Esophagus muscularis mucosa (tissue), 4 donors: Measurements from ENCODE around the gene ENG. TPM values are rescaled to one million over a fixed set of nuclear protein-coding genes. Genes with fewer than 3 reads are reported as not detected.
A peak's percentile ranks its signal among the peaks of the same experiment; 100 is the strongest.

Experiments
- DNase-seq: peaks from one replicate; pipeline ENCODE4 v3.0.0-alpha.2; 2017; ENCODE audit errors: extremely low spot score
- H3K27ac ChIP-seq, 4 donors: fragments of 200-600 bp; sonication (generic); replicated peaks in 1 of 4; 1 replicate in 3 of 4; 2 replicates in 1 of 4; pipeline ENCODE4 v1.5.1; 2016 to 2019; ENCODE audit warnings: mild to moderate bottlenecking in 1 of 4
- H3K27me3 ChIP-seq, 4 donors: fragments of 200-600 bp; sonication (generic); one replicate each; pipeline versions ENCODE4 v1.5.1 to v1.6.0; 2016 to 2019
- H3K36me3 ChIP-seq, 4 donors: fragments of 200-600 bp; sonication (generic); one replicate each; pipeline ENCODE4 v1.5.1; 2016 to 2019
- H3K4me1 ChIP-seq, 4 donors: fragments of 200-600 bp; sonication (generic); one replicate each; pipeline ENCODE4 v1.5.1; 2016 to 2019
- H3K4me3 ChIP-seq, 4 donors: fragments of 200-600 bp; sonication (generic); 1 replicate in 2 of 4; 2 replicates in 2 of 4; pipeline ENCODE4 v1.5.1; 2016 to 2019; ENCODE audit warnings: mild to moderate bottlenecking in 4 of 4, moderate library complexity in 1 of 4
- H3K9me3 ChIP-seq, 4 donors: fragments of 200-600 bp; sonication (generic); 1 replicate in 3 of 4; 2 replicates in 1 of 4; pipeline ENCODE4 v1.5.1; 2016 to 2019
- EP300 ChIP-seq: sonication (generic); formaldehyde crosslinking; IDR thresholded peaks from one replicate; pipeline ENCODE4 v1.6.1; 2017; ENCODE audit warnings: antibody characterized with exemption
- POLR2A ChIP-seq: fragments of 450-650 bp; IDR thresholded peaks from one replicate; pipeline ENCODE4 v1.6.1; 2017; ENCODE audit warnings: antibody characterized with exemption, moderate library complexity, mild to moderate bottlenecking, low read depth
- POLR2AphosphoS5 ChIP-seq, 2 donors: sonication (generic); formaldehyde crosslinking; IDR thresholded peaks; one replicate each; pipeline ENCODE4 v1.6.1; 2017; ENCODE audit warnings: antibody characterized with exemption in 2 of 2
- WGBS: methylation state at CpG from one replicate; pipeline ENCODE4 v1.1.5; 2018; 5-methylcytosine and 5-hydroxymethylcytosine counted together
- intact Hi-C: fragments of 100-400 bp; cut with DNase I; formaldehyde crosslinking; loops from one replicate; pipeline ENCODE4 v1.15.1; 2023
- total RNA-seq, 4 donors: library from RNA; depleted of rRNA; stranded (reverse); fragments of >200 nt; gene quantifications; one replicate each; pipeline versions ENCODE4 v1.1.0 to v1.2.1, GENCODE V29; 2016
- TF ChIP-seq, protein P1 (sequence below), 3 experiments: fragments of 200-600 bp in 2 of 3; fragments of 450-650 bp in 1 of 3; sonication (generic) in 2 of 3; IDR thresholded peaks; one replicate each; pipeline ENCODE4 v1.5.1; 2017 to 2019; ENCODE audit warnings: antibody characterized with exemption in 3 of 3, mild to moderate bottlenecking in 2 of 3, moderate library complexity in 1 of 3

ENG gene
- total RNA-seq, 4 donors from 2014 or later: 36.5 to 91.2 (median 78.3) TPM

DNA sequence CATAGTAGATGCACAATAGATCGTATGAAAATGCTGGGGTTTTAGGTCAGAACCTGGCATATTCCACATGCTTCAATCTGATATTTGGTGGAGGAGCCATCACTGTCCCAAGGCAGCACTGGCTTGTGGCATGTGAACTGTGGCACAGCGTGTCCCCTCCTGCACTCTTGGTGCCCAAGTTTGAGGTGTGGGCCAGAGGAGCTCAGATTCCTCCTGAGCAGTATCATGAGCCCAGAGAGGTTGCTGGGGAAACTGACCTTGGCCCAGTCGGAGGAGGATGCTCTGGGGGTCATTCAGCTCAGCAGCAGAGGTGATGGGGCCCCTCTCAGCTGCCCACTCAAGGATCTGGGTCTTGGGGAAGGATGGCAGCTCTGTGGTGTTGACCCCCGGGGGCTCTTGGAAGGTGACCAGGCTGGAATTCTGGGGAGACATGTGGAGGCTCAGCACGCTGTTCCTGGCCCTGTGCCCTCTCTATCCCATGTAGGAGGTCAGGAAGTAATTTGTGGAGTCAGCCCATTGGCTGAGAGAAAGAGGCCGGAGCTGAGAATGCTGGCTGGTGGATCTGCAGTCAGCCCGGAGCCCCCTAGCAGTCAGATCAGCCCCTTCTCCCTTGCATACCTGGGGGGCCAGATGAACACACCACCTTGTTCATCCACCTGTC, 28.1 kb downstream of the ENG start:
- H3K4me3 ChIP-seq: no peak overlapping the region
- H3K4me1 ChIP-seq: peaks cover 45 to 54% (median 50%) of the 10 kb centered on the region in 4 donors
- intact Hi-C loops: no loop called here
- WGBS: 74% methylated on average over 5 of the region's 7 CpGs
- peaks cover 5 to 75% (median 25%) of the 10 kb centered on the region in 4 donors for H3K36me3 ChIP-seq
- H3K9me3 ChIP-seq: no peaks in the 10 kb centered on the region
- H3K27ac ChIP-seq: peak overlapping the region in 2 of 4 donors; percentile 48 to 80
- TF ChIP-seq POLR2A: no peak
- no peak for TF ChIP-seq EP300
- TF ChIP-seq, protein P1, sequence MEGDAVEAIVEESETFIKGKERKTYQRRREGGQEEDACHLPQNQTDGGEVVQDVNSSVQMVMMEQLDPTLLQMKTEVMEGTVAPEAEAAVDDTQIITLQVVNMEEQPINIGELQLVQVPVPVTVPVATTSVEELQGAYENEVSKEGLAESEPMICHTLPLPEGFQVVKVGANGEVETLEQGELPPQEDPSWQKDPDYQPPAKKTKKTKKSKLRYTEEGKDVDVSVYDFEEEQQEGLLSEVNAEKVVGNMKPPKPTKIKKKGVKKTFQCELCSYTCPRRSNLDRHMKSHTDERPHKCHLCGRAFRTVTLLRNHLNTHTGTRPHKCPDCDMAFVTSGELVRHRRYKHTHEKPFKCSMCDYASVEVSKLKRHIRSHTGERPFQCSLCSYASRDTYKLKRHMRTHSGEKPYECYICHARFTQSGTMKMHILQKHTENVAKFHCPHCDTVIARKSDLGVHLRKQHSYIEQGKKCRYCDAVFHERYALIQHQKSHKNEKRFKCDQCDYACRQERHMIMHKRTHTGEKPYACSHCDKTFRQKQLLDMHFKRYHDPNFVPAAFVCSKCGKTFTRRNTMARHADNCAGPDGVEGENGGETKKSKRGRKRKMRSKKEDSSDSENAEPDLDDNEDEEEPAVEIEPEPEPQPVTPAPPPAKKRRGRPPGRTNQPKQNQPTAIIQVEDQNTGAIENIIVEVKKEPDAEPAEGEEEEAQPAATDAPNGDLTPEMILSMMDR (IDR thresholded peaks at IDR 0.05): no peak
- no peak for TF ChIP-seq POLR2AphosphoS5 (IDR thresholded peaks at IDR 0.05)
- no peak for DNase-seq
- peaks cover 0 to 28% (median 7%) of the 10 kb centered on the region in 4 donors for H3K27me3 ChIP-seq

DNA sequence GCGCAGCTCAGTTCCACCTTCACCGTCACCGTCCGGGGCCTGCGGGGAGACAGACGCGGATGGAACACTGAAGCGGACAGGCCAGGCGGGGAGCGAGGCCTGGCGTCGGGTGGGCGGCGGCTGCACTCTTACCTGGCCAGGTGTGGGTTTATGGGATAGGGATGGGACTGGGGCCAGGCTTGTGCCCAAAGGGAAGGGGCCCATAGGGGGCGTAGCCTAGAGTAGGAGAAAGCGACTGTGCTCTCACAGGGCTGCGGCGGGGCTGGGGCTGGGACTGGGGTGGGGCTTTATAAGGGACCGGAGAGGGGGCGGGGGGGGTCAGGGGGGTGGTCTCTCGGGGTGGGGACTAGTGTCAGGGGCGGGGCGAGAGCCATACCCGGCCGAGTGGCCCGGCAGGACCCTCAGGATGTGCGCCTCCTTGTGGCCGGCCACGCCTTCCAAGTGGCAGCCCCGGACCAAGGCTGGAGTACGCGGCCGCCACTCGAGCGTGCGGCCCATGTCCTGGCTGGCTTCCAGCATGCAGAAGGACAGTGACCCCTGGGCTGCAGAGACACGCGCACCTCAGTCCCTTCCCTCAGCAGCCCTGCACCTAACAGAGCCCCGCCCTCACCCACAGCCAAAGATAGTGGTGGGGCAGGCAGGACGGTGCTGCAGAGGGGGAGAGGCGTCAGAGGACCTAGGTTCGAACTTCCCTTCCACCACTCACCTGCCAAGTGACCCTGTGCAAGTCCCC, 29.0 kb downstream of the ENG start:
- intact Hi-C loops: no loop called here
- Histone ChIP-seq H3K9me3 (no peaks in the 10 kb centered on the region), H3K36me3 (peaks cover 5 to 83% (median 29%) of the 10 kb centered on the region in 4 donors), H3K4me3 (no peak overlapping the region), H3K27me3 (peaks cover 0 to 28% (median 7%) of the 10 kb centered on the region in 4 donors), H3K4me1 (peaks cover 43 to 54% (median 49%) of the 10 kb centered on the region in 4 donors), H3K27ac (no peak overlapping the region)
- TF ChIP-seq POLR2A (no peak), EP300 (no peak), POLR2AphosphoS5 (IDR thresholded peaks at IDR 0.05) (no peak)
- TF ChIP-seq, protein P1 (IDR thresholded peaks at IDR 0.05): peak in 2 of 3 experiments; percentile 29 to 43
- WGBS: 45% methylated on average over 23 of the region's 42 CpGs
- DNase-seq: no peak

DNA sequence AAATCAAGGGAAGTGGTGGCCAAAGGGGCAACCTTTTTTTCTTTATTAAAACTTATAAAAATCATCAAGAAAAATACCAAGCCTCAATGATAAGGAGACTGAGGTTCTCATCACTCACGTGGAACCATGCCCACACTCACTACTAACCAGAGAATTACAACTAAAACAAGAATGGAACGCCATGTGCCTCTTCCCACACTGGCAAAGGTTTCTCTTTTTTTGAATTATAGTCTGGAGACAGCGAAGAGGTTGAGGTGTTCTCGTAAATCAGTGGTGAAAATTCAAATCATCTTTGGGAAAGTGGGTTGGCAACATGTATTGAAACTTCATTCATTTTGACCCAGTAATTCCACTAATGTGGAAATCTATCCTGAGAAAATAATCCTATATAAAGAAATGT, 32.4 kb downstream of the ENG start:
- WGBS: 80% methylated on average over 4 of the region's 4 CpGs
- intact Hi-C loops: no loop called here
- TF ChIP-seq POLR2AphosphoS5 (IDR thresholded peaks at IDR 0.05): no peak
- TF ChIP-seq EP300: no peak
- TF ChIP-seq, protein P1 (IDR thresholded peaks at IDR 0.05): no peak
- TF ChIP-seq POLR2A: no peak
- Histone ChIP-seq H3K4me3 (no peak overlapping the region), H3K9me3 (no peaks in the 10 kb centered on the region), H3K4me1 (peaks cover 13 to 23% (median 20%) of the 10 kb centered on the region in 4 donors), H3K36me3 (peaks cover 5 to 99% (median 59%) of the 10 kb centered on the region in 4 donors), H3K27me3 (peaks cover 0 to 18% (median 5%) of the 10 kb centered on the region in 4 donors), H3K27ac (no peak overlapping the region)
- DNase-seq: no peak

DNA sequence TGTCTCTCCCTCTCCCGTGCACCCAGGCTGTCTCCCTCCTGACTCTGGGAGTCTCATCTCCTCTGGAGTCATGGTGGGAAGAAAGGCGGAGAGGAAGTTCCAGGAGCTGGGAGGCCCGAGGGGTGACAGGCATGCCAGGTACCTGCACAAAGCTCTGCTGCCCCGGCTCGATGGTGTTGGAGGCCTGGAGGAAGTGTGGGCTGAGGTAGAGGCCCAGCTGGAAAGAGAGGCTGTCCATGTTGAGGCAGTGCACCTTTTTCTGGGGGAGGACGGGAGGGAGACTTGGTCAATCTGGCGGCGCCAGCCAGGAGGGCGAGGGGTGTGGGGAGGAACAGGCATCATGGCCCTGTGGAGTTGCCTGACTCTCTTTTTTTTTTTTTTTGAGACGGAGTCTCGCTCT, 35.9 kb downstream of the ENG start:
- no peak overlapping the region for H3K27ac ChIP-seq
- H3K27me3 ChIP-seq: no peaks in the 10 kb centered on the region
- intact Hi-C loops: no loop called here
- no peak overlapping the region for H3K4me3 ChIP-seq
- WGBS: 94% methylated on average over 11 of the region's 11 CpGs
- TF ChIP-seq POLR2AphosphoS5 (IDR thresholded peaks at IDR 0.05) (no peak), EP300 (no peak), POLR2A (no peak)
- TF ChIP-seq, protein P1 (IDR thresholded peaks at IDR 0.05): no peak
- no peaks in the 10 kb centered on the region for H3K9me3 ChIP-seq
- DNase-seq: no peak
- H3K36me3 ChIP-seq: peaks cover 9 to 99% (median 72%) of the 10 kb centered on the region in 4 donors
- H3K4me1 ChIP-seq: peaks cover 0 to 13% (median 5%) of the 10 kb centered on the region in 4 donors
